GM21367 (cell line): ENCODE measurements around the gene FASTKD3.
A peak's percentile ranks its signal among the peaks of the same experiment; 100 is the strongest.

Experiments
- ATAC-seq: cut with Tn5 transposase; IDR thresholded peaks from one replicate; pipeline ENCODE4 v1.9.1; 2021; ENCODE audit not compliant: unreplicated experiment

FASTKD3 gene

GRCh38 chr5:7881091-7881490, 12.3 kb upstream of the FASTKD3 start:
- ATAC-seq: no peak

GRCh38 chr5:7878381-7878873, 9.6 kb upstream of the FASTKD3 start:
- ATAC-seq: peak; percentile 97

GRCh38 chr5:7877851-7878250, 9.0 kb upstream of the FASTKD3 start:
- ATAC-seq: no peak

- ATAC-seq: peak; percentile 31
Observed at GRCh38 chr5:7876867-7877266, 8.0 kb upstream of the FASTKD3 start.

- no peak for ATAC-seq
Observed at GRCh38 chr5:7875151-7875550, 6.3 kb upstream of the FASTKD3 start.

GRCh38 chr5:7874639-7875038, 5.8 kb upstream of the FASTKD3 start:
- ATAC-seq: no peak

GRCh38 chr5:7873216-7873615, 4.4 kb upstream of the FASTKD3 start:
- ATAC-seq: no peak

- no peak for ATAC-seq
Observed at GRCh38 chr5:7872517-7873130, 3.8 kb upstream of the FASTKD3 start.

- ATAC-seq: peak; percentile 17
Observed at GRCh38 chr5:7871653-7872052, 2.8 kb upstream of the FASTKD3 start.

GRCh38 chr5:7869474-7870136, 774 bp upstream of the FASTKD3 start:
- ATAC-seq: peak; percentile 22

- no peak for ATAC-seq
Observed at GRCh38 chr5:7868427-7868772, 431 bp downstream of the FASTKD3 start.

GRCh38 chr5:7867260-7867659, 1.6 kb downstream of the FASTKD3 start:
- ATAC-seq: no peak

GRCh38 chr5:7866196-7866595, 2.6 kb downstream of the FASTKD3 start:
- no peak for ATAC-seq

GRCh38 chr5:7857926-7858632, 10.8 kb downstream of the FASTKD3 start:
- ATAC-seq: no peak

GRCh38 chr5:7857361-7857760, 11.5 kb downstream of the FASTKD3 start:
- ATAC-seq: no peak

- ATAC-seq: no peak
Observed at GRCh38 chr5:7856855-7857254, 12.0 kb downstream of the FASTKD3 start.

GRCh38 chr5:7855611-7856010, 13.2 kb downstream of the FASTKD3 start:
- no peak for ATAC-seq

- no peak for ATAC-seq
Observed at GRCh38 chr5:7852988-7853387, 15.8 kb downstream of the FASTKD3 start.

- no peak for ATAC-seq
Observed at GRCh38 chr5:7852542-7852941, 16.3 kb downstream of the FASTKD3 start.

GRCh38 chr5:7851617-7852289, 17.1 kb downstream of the FASTKD3 start:
- ATAC-seq: no peak

- ATAC-seq: no peak
Observed at GRCh38 chr5:7851240-7851592, 17.6 kb downstream of the FASTKD3 start.
